Erythroblast (primary cell): ENCODE results near the gene ACOT12.

Experiments
- GATA1 ChIP-seq: IDR thresholded peaks from 2 replicates; pipeline ENCODE4 v1.6.1; 2011; ENCODE audit warnings: low read depth, mild to moderate bottlenecking, control low read depth, low read length, moderate library complexity
- POLR2A ChIP-seq: IDR thresholded peaks from 2 replicates; pipeline ENCODE4 v1.6.1; 2011; ENCODE audit warnings: mild to moderate bottlenecking, low read length

GRCh38 chr5:81383867-81384266 is 10.1 kb downstream of the ACOT12 start:
- no peak for TF ChIP-seq POLR2A
- no peak for TF ChIP-seq GATA1
